ENCODE data around the gene GSE1.

GRCh38 chr16:85627089-85627488 lies 14.0 kb downstream of the GSE1 start:
- TF ChIP-seq POLR2A (IDR thresholded peaks at IDR 0.05; ENCODE audit: low read depth, low read length): no peak
- no peak for TF ChIP-seq TAF1 (IDR thresholded peaks at IDR 0.05; ENCODE audit: borderline replicate concordance, low read depth, low read length)

All from GM12892 (cell line).